IMR-90 (cell line): ENCODE measurements around the gene GARIN6. TPM values are rescaled to one million over a fixed set of nuclear protein-coding genes. Genes with fewer than 3 reads are reported as not detected.
"Not testable (repeated sequence)": the region's sequence is repeated elsewhere in the genome, so short reads cannot be mapped to it uniquely, and the experiment has no call there.

Experiments used
- ATAC-seq: fragments of 200-7000 bp; cut with Tn5 transposase; 2 replicates; pipeline ENCODE4 v1.9.1; 2020; ENCODE audit warnings: low read depth, mild to moderate bottlenecking, moderate library complexity
- BruUV-seq: library from RNA; stranded (reverse); fragments of 400-500 nt; replicated peaks from 2 replicates; lab custom pipeline; 2021; lab: Mats Ljungman, UMichigan
- CTCF ChIA-PET: fragments of 300-600 bp; formaldehyde crosslinking; extraction: SDS; loops from one replicate; lab custom pipeline; 2021; ENCODE audit warnings: antibody characterized with exemption; lab: Yijun Ruan, JAX
- POLR2A ChIA-PET: fragments of 300-600 bp; sonication (Branson Sonifier 250); formaldehyde crosslinking; loops from one replicate; lab custom pipeline; 2022; ENCODE audit warnings: antibody characterized with exemption; ENCODE audit not compliant: unreplicated experiment; lab: Charles Lee
- DNase-seq: peaks from one replicate; pipeline ENCODE4 v3.0.0; 2013
- H2AFZ ChIP-seq: replicated peaks from 2 replicates; pipeline ENCODE3; 2013; ENCODE audit warnings: low read length, mild to moderate bottlenecking; ENCODE audit not compliant: poor library complexity
- H2AK5ac ChIP-seq: 2 replicates; pipeline ENCODE4 v1.6.1; 2013; ENCODE audit warnings: low read depth, low read length, inconsistent platforms
- H2AK9ac ChIP-seq: replicated peaks from 2 replicates; pipeline ENCODE3; 2013; ENCODE audit warnings: mild to moderate bottlenecking, low read depth, low read length, moderate library complexity; ENCODE audit not compliant: poor library complexity
- H2BK120ac ChIP-seq: 2 replicates; pipeline ENCODE4 v1.6.1; 2013; ENCODE audit warnings: low read depth, low read length, inconsistent platforms
- H2BK15ac ChIP-seq: 3 replicates; pipeline ENCODE4 v1.6.1; 2013; ENCODE audit warnings: low read depth, low read length, inconsistent platforms
- H2BK20ac ChIP-seq: 2 replicates; pipeline ENCODE4 v1.6.1; 2013; ENCODE audit warnings: low read depth, mild to moderate bottlenecking, inconsistent platforms, low read length, moderate library complexity
- H2BK5ac ChIP-seq: 2 replicates; pipeline ENCODE4 v1.6.1; 2013; ENCODE audit warnings: mild to moderate bottlenecking, low read depth, low read length, inconsistent platforms; ENCODE audit not compliant: poor library complexity, severe bottlenecking
- H3K14ac ChIP-seq: replicated peaks from 2 replicates; pipeline ENCODE4 v1.6.1; 2013; ENCODE audit warnings: low read depth, low read length, inconsistent platforms
- H3K18ac ChIP-seq: 2 replicates; pipeline ENCODE4 v1.6.1; 2013; ENCODE audit warnings: low read depth, low read length, control low read depth
- H3K23ac ChIP-seq: 2 replicates; pipeline ENCODE4 v1.6.1; 2013; ENCODE audit warnings: low read depth, low read length, inconsistent platforms
- H3K27ac ChIP-seq: 2 replicates; pipeline ENCODE4 v1.5.1; 2013; ENCODE audit warnings: mild to moderate bottlenecking, control low read depth, low read length; ENCODE audit not compliant: insufficient read depth
- H3K27me3 ChIP-seq: 2 replicates; pipeline ENCODE4 v1.6.1; 2013; ENCODE audit warnings: low read length; ENCODE audit not compliant: control insufficient read depth, insufficient read depth
- H3K36me3 ChIP-seq: 2 replicates; pipeline ENCODE4 v1.6.1; 2013; ENCODE audit warnings: low read length, mixed read lengths; ENCODE audit not compliant: control insufficient read depth, insufficient read depth
- H3K4ac ChIP-seq: 2 replicates; pipeline ENCODE4 v1.6.1; 2013; ENCODE audit warnings: low read depth, low read length, inconsistent platforms
- H3K4me1 ChIP-seq: 2 replicates; pipeline ENCODE4 v1.6.1; 2013; ENCODE audit warnings: low read length, mixed read lengths; ENCODE audit not compliant: control insufficient read depth, insufficient read depth
- H3K4me2 ChIP-seq: 2 replicates; pipeline ENCODE4 v1.6.1; 2013; ENCODE audit warnings: low read depth, mild to moderate bottlenecking, control low read depth, low read length, moderate library complexity
- H3K4me3 ChIP-seq: 2 replicates; pipeline ENCODE4 v1.5.1; 2013; ENCODE audit warnings: low read depth, mild to moderate bottlenecking, control low read depth, low read length, moderate library complexity; ENCODE audit not compliant: insufficient read depth
- H3K56ac ChIP-seq: 2 replicates; pipeline ENCODE4 v1.6.1; 2013; ENCODE audit warnings: low read length, inconsistent platforms; ENCODE audit not compliant: insufficient read depth; ENCODE audit errors: extremely low read depth
- H3K79me1 ChIP-seq, 2 experiments: 2 replicates each; pipeline ENCODE4 v1.6.1; 2013; ENCODE audit warnings: low read length in 2 of 2, inconsistent platforms in 1 of 2, low read depth in 1 of 2
- H3K9ac ChIP-seq: 2 replicates; pipeline ENCODE4 v1.6.1; 2013; ENCODE audit warnings: low read depth, low read length, control low read depth
- H3K9me1 ChIP-seq: 2 replicates; pipeline ENCODE4 v1.6.1; 2013; ENCODE audit warnings: low read length, inconsistent platforms; ENCODE audit not compliant: insufficient read depth
- H3K9me3 ChIP-seq: 2 replicates; pipeline ENCODE4 v1.6.1; 2013; ENCODE audit warnings: low read length; ENCODE audit not compliant: control insufficient read depth, insufficient read depth
- H4K20me1 ChIP-seq: 2 replicates; pipeline ENCODE4 v1.6.1; 2013; ENCODE audit warnings: low read length, inconsistent platforms; ENCODE audit not compliant: insufficient read depth
- H4K5ac ChIP-seq: 2 replicates; pipeline ENCODE4 v1.6.1; 2013; ENCODE audit warnings: mild to moderate bottlenecking, low read depth, low read length, control low read depth
- H4K8ac ChIP-seq, 2 experiments: 2 replicates each; pipeline ENCODE4 v1.6.1; 2013; ENCODE audit warnings: low read depth in 2 of 2, low read length in 2 of 2, control low read depth in 1 of 2, inconsistent platforms in 1 of 2
- H4K91ac ChIP-seq: 2 replicates; pipeline ENCODE4 v1.6.1; 2013; ENCODE audit warnings: low read depth, low read length, inconsistent platforms; ENCODE audit not compliant: insufficient read depth
- WGBS, 2 experiments: methylation state at CpG; one replicate each; pipeline versions ENCODE4 v1.1.5 to v1.1.7; 2013; ENCODE audit warnings: missing lambda C conversion rate in 2 of 2; ENCODE audit not compliant: insufficient read length in 1 of 2; ENCODE audit errors: extremely low coverage in 2 of 2; 5-methylcytosine and 5-hydroxymethylcytosine counted together
- dilution Hi-C: fragments of 300-500 bp; cut with HindIII; formaldehyde crosslinking; loops from one replicate; pipeline ENCODE4 v1.14.3; 2018; ENCODE audit warnings: low sequenced_read_pairs; ENCODE audit not compliant: unreplicated experiment
- in situ Hi-C: fragments of 300-500 bp; cut with MboI; formaldehyde crosslinking; loops from 3 replicates; pipeline ENCODE4 v1.14.3; 2019; ENCODE audit warnings: low sequenced_read_pairs, inconsistent platforms, mixed read lengths
- intact Hi-C: fragments of 100-400 bp; cut with micrococcal nuclease; formaldehyde crosslinking; loops from 2 replicates; pipeline ENCODE4 v1.10.0; 2022
- polyA plus RNA-seq, 3 experiments: library from polyadenylated mRNA; depleted of rRNA; stranded (reverse); fragments of >200 nt; gene quantifications; 2 replicates each; pipeline ENCODE4 v1.2.3, GENCODE V29; 2012; ENCODE audit warnings: low replicate concordance in 1 of 3
- total RNA-seq: library from RNA; depleted of rRNA; stranded (reverse); fragments of >200 nt; gene quantifications from 2 replicates; pipeline ENCODE4 v1.2.3, GENCODE V29; 2012

The GARIN6 gene
- total and polyA plus RNA-seq, 2 of the 4 experiments (the other 2 are of a cell fraction), result not detected

- no CpG with 5 or more reads among the region's 2 CpGs for WGBS, 2 experiments
- H2BK120ac ChIP-seq, in situ Hi-C loops, H2AFZ ChIP-seq, H2BK20ac ChIP-seq, H2AK5ac ChIP-seq, H4K5ac ChIP-seq, H3K27me3 ChIP-seq, ATAC-seq, H2BK5ac ChIP-seq, H2AK9ac ChIP-seq, H3K9me1 ChIP-seq, H3K4ac ChIP-seq, dilution Hi-C loops, H4K91ac ChIP-seq, DNase-seq, intact Hi-C loops, H3K4me3 ChIP-seq, H2BK15ac ChIP-seq, POLR2A ChIA-PET, H3K9ac ChIP-seq, BruUV-seq, H3K27ac ChIP-seq, H3K18ac ChIP-seq, H3K79me1 ChIP-seq, H4K20me1 ChIP-seq, H3K14ac ChIP-seq, H3K56ac ChIP-seq, H3K4me1 ChIP-seq, CTCF ChIA-PET, H4K8ac ChIP-seq, H3K9me3 ChIP-seq, H3K36me3 ChIP-seq, H3K4me2 ChIP-seq, H3K23ac ChIP-seq: not testable (repeated sequence)
Observed at GRCh38 chr12:99624591-99624990, 23.0 kb upstream of the GARIN6 start.
